Epithelial cell of proximal tubule (primary cell): ENCODE measurements around the gene MID1. TPM values are rescaled to one million over a fixed set of nuclear protein-coding genes. Genes with fewer than 3 reads are reported as not detected.
A peak's percentile ranks its signal among the peaks of the same experiment; 100 is the strongest.

Source experiments
- DNase-seq: peaks from one replicate; pipeline ENCODE4 v3.0.0-alpha.2; 2011; ENCODE audit warnings: low read depth
- H3K4me3 ChIP-seq: 2 replicates; pipeline ENCODE4 v1.5.1; 2011; ENCODE audit warnings: low read depth, mild to moderate bottlenecking, low read length
- total RNA-seq: library from RNA; depleted of rRNA; stranded (reverse); fragments of >200 nt; gene quantifications from 2 replicates; pipeline ENCODE4 v1.2.3, GENCODE V29; 2015
- TF ChIP-seq, protein P1 (sequence below): conservative IDR thresholded peaks from 2 replicates; pipeline ENCODE4 v1.5.1; 2012; ENCODE audit warnings: low read depth, mild to moderate bottlenecking, low read length

Gene MID1
- total RNA-seq, 1 donor from 2014 or later, result 9.7 TPM

DNA sequence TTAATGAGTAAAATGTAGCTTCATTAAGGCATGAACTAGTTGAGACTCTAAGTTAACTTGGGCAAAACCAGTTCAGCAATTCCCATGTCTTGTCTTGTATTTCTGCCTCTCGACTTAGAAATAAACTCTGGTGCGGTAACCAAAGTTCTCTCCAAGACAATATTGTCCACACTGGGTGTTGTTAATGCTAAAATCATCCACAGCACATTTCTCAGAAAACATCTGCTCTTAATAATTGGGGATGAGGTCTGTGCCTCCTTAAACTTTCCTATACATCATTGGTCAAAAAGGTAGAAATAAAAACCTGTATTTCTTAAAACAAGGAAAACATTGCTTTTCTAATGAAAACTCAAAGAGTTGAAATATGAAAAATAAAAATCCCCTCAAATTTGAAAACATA lies 32.9 kb upstream of the MID1 start:
- H3K4me3 ChIP-seq, result no peak overlapping the region
- TF ChIP-seq, protein P1, sequence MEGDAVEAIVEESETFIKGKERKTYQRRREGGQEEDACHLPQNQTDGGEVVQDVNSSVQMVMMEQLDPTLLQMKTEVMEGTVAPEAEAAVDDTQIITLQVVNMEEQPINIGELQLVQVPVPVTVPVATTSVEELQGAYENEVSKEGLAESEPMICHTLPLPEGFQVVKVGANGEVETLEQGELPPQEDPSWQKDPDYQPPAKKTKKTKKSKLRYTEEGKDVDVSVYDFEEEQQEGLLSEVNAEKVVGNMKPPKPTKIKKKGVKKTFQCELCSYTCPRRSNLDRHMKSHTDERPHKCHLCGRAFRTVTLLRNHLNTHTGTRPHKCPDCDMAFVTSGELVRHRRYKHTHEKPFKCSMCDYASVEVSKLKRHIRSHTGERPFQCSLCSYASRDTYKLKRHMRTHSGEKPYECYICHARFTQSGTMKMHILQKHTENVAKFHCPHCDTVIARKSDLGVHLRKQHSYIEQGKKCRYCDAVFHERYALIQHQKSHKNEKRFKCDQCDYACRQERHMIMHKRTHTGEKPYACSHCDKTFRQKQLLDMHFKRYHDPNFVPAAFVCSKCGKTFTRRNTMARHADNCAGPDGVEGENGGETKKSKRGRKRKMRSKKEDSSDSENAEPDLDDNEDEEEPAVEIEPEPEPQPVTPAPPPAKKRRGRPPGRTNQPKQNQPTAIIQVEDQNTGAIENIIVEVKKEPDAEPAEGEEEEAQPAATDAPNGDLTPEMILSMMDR, result no peak
- DNase-seq, result no peak

DNA sequence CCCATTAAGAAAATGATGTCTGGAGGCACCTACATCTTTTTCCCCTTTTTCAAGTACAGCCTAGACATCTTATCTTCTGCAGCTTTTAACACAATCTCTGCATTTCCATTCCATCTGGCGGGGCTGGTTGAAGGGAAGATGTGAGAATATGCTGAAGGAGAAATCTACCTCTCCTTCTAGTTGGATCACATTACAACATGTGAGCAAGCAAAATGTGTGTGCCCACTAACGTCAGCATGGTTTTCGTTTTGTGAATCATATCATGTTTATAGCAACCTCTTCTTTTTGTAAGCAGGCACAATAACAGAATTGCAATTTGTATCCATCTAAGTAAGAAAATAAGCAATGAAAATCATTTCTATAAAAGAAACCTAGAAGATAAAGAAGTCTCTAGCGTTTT lies 28.9 kb upstream of the MID1 start:
- H3K4me3 ChIP-seq, result no peak overlapping the region
- TF ChIP-seq, protein P1, result no peak
- DNase-seq, result no peak

DNA sequence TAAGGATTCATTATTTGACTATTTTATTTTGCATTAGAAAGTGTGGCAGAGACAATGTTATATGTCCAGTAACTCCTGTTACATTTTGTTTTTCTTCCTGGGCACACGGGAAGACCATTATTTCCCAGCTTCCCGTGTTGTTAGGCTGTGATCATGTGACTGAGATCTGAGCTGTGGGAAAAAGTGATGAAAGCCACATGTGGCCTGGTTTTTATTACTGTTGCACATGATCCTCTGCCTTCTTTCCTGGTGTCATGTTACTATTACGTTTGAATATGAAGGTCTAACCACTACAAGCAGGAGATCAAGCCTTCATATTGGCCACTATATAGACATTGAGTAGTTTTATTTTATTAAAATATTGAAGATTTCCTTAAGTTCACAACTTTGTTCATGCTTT lies 28.2 kb upstream of the MID1 start:
- H3K4me3 ChIP-seq, result no peak overlapping the region
- TF ChIP-seq, protein P1, result no peak
- no peak for DNase-seq

DNA sequence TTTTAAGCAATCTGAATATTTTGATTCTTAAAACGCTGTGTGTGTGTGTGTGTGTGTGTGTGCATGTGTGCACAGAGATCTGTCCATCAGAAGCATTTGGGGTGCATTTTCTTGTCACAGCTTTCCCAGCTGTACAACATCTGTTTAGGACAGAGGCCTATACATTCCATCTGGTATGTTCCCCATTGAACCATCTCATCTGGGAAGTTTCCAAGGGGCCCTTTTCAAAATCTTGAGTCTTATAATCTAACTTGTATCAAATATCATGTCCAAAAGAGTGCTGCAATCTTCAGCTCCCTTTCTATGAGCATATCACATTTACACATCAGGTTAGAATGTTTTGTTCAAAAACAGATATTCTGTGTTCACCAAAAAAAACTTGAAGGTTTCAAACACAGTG lies 16.5 kb upstream of the MID1 start:
- TF ChIP-seq, protein P1, result no peak
- no peak overlapping the region for H3K4me3 ChIP-seq

DNA sequence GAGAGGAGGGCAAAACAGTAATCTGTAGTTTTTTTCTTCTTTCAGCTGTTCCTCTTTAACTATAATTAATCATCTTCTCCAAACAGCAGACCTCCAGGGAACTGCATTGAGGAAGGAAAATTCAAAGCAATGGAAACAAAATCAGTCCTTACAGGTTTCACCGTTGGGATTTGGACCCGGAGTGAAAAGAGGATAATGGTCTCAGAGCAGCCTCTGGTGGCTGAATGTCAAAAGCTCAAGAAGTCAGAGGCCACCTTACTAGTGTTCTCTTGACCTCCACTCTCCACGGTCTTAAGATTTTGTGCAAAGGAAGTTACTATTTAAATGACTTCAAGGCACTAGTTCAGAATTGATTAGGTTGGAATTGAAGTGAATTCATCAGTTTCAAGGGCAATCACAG lies 16.0 kb upstream of the MID1 start:
- DNase-seq, result peak; percentile 31
- TF ChIP-seq, protein P1, result peak; percentile 77
- H3K4me3 ChIP-seq, result peak overlapping the region; percentile 14

More for the DNA sequence above, 16.5 kb upstream of the MID1 start:
- no peak for DNase-seq

DNA sequence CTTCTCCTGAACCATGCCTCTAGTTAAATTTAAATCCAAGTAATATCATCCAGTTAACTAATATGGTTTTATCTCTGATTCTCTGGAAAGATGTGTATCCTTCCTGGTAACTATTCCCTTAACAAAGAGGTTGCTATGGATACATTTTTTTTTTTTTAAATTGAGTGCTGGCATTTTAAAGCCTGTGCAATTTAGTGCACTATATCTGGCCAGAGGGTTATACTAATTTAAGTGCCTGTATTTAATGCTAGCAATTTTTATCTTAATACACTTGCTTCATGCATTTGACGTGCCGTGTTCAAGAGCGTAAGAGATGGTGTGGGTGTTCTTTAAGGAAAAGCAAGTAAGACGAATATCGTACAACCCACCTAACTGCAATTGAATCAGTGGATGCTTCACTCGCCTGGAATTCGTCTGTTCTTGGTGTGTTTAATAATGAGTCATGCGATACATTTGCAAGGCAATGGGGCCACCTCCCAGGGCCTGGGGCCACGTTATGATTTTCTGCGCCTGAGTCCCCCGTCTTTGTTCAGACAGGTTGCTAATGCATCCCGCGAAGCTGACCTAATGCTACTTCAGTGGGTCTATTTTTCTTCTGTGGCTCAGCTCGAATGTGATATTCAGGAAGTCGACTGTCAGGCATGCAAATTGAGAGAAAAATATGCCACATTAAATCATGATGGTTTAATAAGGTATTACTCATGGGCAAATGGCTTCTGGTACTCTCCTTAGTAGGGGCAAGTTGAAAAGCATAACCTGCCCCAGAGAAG lies 14.2 kb upstream of the MID1 start:
- peak; percentile 35 for DNase-seq
- no peak overlapping the region for H3K4me3 ChIP-seq
- TF ChIP-seq, protein P1, result no peak

DNA sequence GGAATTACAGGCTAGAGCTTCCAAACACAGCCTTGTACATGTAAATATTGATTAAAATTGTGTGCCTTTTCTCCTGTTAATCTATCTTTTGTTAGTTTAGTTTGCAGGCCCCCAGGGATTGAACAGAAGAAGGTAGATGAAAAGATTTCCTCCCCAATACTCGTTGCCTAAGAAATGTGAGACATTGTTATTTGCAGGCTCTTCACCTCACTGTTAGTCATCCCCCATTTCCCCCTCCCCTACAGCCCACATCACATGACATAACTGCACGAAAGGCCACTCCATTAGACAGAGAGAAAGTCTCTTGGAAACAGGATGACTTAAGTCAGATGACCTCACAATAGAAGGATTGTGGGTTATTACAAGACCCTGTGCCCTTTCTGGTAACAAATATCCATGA lies 13.3 kb upstream of the MID1 start:
- DNase-seq, result peak; percentile 74
- no peak overlapping the region for H3K4me3 ChIP-seq
- TF ChIP-seq, protein P1, result no peak
